SIG-M5 treated with dmso at 0.1 percent for 504 hours (cell line): ENCODE measurements around the gene TMEM175.

ENCODE experiments used
- DNase-seq: peaks from one replicate; lab custom pipeline; 2025; ENCODE audit not compliant: unreplicated experiment; lab: John Stamatoyannopoulos, UW

The TMEM175 gene

GRCh38 chr4:946103-946450, 13.8 kb downstream of the TMEM175 start:
- no peak for DNase-seq

- no peak for DNase-seq
Measured at GRCh38 chr4:946517-947471, 14.5 kb downstream of the TMEM175 start.

- DNase-seq, result no peak
Measured at GRCh38 chr4:947491-947971, 15.3 kb downstream of the TMEM175 start.

- DNase-seq, result no peak
Measured at GRCh38 chr4:948101-948935, 16.1 kb downstream of the TMEM175 start.

GRCh38 chr4:948936-949300, 16.7 kb downstream of the TMEM175 start:
- no peak for DNase-seq

- DNase-seq, result no peak
Measured at GRCh38 chr4:949656-950055, 17.4 kb downstream of the TMEM175 start.

GRCh38 chr4:950136-951020, 18.1 kb downstream of the TMEM175 start:
- no peak for DNase-seq

- DNase-seq, result no peak
Measured at GRCh38 chr4:951186-951585, 18.9 kb downstream of the TMEM175 start.

GRCh38 chr4:951594-952468, 19.6 kb downstream of the TMEM175 start:
- DNase-seq, result no peak

- no peak for DNase-seq
Measured at GRCh38 chr4:952881-953573, 20.8 kb downstream of the TMEM175 start.

- no peak for DNase-seq
Measured at GRCh38 chr4:953574-953915, 21.3 kb downstream of the TMEM175 start.

- no peak for DNase-seq
Measured at GRCh38 chr4:954211-955020, 22.2 kb downstream of the TMEM175 start.

GRCh38 chr4:955161-955921, 23.1 kb downstream of the TMEM175 start:
- DNase-seq, result no peak

GRCh38 chr4:955931-956381, 23.7 kb downstream of the TMEM175 start:
- no peak for DNase-seq

GRCh38 chr4:956531-957230, 24.4 kb downstream of the TMEM175 start:
- no peak for DNase-seq

- DNase-seq, result no peak
Measured at GRCh38 chr4:957231-957580, 24.9 kb downstream of the TMEM175 start.

- no peak for DNase-seq
Measured at GRCh38 chr4:957581-958313, 25.5 kb downstream of the TMEM175 start.
